ENCODE results near the gene ANKZF1. TPM values are rescaled to one million over a fixed set of nuclear protein-coding genes. Genes with fewer than 3 reads are reported as not detected.

The ANKZF1 gene
- total RNA-seq, 1 experiment from 2014 or later, result 48.0 TPM

GRCh38 chr2:219207884-219208740 lies 21.5 kb upstream of the ANKZF1 start:
- no peak for DNase-seq (ENCODE audit: extremely low read depth, low read depth)

DNA sequence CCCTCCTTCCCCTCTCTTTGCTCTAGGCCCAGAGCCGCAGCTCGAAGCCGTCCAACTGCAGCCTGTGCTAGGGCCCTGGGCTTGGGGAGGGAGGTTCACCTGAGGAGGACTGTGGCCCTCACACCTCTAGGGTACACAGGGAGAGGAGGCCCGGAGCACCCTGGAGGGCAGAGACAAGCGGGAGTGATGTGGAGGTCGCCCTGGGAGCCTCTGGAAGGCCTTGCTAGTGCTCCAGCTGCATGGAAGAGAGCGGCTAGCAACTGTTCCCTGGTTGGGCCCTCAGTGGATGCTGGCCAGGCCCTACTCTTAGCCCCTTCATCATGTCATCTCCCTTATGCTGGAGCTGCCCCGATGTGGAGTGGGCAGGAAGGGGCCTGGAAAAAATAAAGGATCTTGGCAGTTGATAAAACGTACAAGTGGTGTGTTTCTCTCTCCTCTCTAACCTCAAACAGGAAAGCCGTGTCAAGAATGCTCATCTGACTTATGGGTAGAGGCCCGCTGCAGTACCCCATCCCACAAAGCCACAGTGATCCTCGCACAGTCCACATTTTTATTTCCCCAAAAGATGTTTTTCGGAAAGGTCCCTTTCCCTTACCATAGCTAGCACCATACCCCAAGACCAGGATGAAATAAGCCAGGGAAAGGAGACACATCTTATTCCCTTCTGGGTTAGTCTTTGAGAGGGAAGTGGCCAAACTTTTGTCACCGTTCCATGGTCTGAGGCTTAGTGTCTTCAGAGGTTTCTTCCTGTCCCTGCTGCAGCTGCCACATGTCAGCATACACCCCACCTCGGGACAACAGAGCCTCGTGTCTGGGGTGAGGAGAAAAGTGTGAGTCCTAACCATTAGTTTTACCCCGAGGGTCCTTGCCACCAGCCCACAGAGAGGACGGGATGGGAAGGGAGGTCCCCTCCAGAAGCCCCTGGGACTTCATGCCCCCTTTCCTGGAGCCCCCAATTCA lies 20.1 kb upstream of the ANKZF1 start:
- no peak for DNase-seq (ENCODE audit: extremely low read depth, low read depth)

GRCh38 chr2:219210196-219210885 lies 19.3 kb upstream of the ANKZF1 start:
- DNase-seq (ENCODE audit: extremely low read depth, low read depth), result no peak

- no peak for DNase-seq (ENCODE audit: extremely low read depth, low read depth)
These were observed 18.7 kb upstream of the ANKZF1 start for GRCh38 chr2:219210886-219211362.

GRCh38 chr2:219213026-219213415 lies 16.6 kb upstream of the ANKZF1 start:
- no peak for DNase-seq (ENCODE audit: extremely low read depth, low read depth)

DNA sequence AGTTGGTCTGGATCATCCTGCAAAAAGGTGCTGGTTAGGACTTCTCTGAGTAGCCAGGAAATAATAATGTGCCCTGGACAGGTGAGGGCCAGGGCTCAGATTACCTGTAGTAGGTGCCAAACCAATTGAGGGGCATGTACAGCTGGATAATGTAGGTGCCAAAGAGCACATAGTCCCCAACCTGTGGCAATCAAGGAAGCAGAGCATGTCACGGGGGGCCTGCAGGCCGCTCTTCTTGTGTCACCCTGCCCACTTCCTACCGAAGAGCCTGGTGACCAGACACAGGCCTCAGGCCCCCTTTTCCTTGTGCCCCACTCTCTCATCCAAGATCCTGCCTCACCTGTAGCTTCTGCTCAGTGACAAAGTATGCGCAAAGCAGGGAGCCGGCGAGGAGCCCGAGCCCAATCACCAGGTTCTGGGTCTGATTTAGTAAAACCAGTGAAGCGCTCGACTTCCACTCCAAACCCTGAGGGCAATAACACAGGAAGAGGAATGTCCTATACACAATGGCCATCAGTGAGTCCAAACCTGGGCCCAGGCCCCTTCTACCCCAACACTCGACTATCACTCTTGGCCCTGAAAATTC lies 16.0 kb upstream of the ANKZF1 start:
- no peak for DNase-seq (ENCODE audit: extremely low read depth, low read depth)

DNA sequence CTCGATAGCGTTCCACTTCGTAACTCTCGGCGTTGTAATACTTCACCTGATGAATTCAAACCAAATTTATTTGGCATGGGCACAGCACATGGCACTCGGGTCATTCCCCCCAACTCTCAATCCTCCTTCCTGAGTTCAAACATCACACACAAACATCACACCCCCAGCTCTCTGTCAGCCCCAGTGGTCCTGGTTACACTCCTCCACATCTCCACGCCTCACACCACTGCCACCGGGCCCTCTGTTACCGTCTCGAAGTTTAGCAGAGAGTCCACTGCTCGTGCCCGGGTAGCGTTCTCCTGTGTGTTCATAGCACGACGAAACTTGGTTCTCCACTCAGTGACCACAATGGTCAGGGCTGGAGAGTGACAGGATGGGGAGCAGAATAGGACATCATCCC lies 15.5 kb upstream of the ANKZF1 start:
- no peak for DNase-seq (ENCODE audit: extremely low read depth, low read depth)

DNA sequence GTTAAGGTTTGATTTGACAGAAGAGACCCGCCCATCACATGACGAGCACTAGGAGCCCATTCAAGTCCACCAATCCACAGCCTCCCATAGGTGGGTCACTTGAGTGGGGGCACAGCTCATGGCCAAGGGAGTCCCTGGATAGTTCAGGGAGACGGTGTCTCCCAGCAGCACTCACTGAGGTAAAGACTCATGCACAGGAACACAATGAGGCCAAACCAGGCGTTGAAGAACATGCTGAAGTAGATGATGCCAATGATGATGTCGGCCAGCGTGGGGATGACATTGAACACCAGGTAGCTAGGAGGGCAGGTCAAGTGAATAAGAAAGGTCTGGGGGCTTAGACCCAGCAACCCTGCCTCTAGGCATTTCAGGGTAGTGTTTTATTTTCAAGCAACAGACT lies 14.8 kb upstream of the ANKZF1 start:
- no peak for DNase-seq (ENCODE audit: extremely low read depth, low read depth)

GRCh38 chr2:219215871-219216534 lies 13.6 kb upstream of the ANKZF1 start:
- DNase-seq (ENCODE audit: extremely low read depth, low read depth), result no peak

GRCh38 chr2:219216535-219216915 lies 13.1 kb upstream of the ANKZF1 start:
- no peak for DNase-seq (ENCODE audit: extremely low read depth, low read depth)

GRCh38 chr2:219218217-219218731 lies 11.3 kb upstream of the ANKZF1 start:
- peak; percentile 48 for DNase-seq (ENCODE audit: extremely low read depth, low read depth)

- DNase-seq (ENCODE audit: extremely low read depth, low read depth), result peak; percentile 93
These were observed 10.6 kb upstream of the ANKZF1 start, which contains the start of gene ABCB6 for GRCh38 chr2:219218732-219219701. Gene ABCB6, minus strand, starts transcription at chr2:219218958. Its CDS starts 285 bp downstream, at chr2:219218673.

GRCh38 chr2:219219784-219220532 lies 9.6 kb upstream of the ANKZF1 start:
- no peak for DNase-seq (ENCODE audit: extremely low read depth, low read depth)

GRCh38 chr2:219220652-219221402 lies 8.8 kb upstream of the ANKZF1 start:
- DNase-seq (ENCODE audit: extremely low read depth, low read depth), result no peak

- DNase-seq (ENCODE audit: extremely low read depth, low read depth), result no peak
These were observed 7.6 kb upstream of the ANKZF1 start for GRCh38 chr2:219221957-219222518.

GRCh38 chr2:219223831-219224610 lies 5.6 kb upstream of the ANKZF1 start:
- DNase-seq (ENCODE audit: extremely low read depth, low read depth), result no peak

All from NCI-H460 (cell line).